GM23248 (cell line): ENCODE measurements around the gene HOXA5. TPM values are rescaled to one million over a fixed set of nuclear protein-coding genes. Genes with fewer than 3 reads are reported as not detected.

ENCODE experiments used
- DNase-seq: peaks from one replicate; pipeline ENCODE4 v3.0.0-alpha.2; 2015
- H2AFZ ChIP-seq: fragments of 200-600 bp; sonication (generic); 2 replicates; pipeline ENCODE4 v1.6.1; 2016; ENCODE audit warnings: antibody characterized with exemption
- H3F3A ChIP-seq: fragments of 200-600 bp; sonication (generic); 2 replicates; pipeline ENCODE4 v1.6.1; 2016; ENCODE audit warnings: mild to moderate bottlenecking, antibody characterized with exemption, mixed run types; ENCODE audit not compliant: insufficient read depth
- H3K27ac ChIP-seq: fragments of 200-600 bp; sonication (generic); 2 replicates; pipeline ENCODE4 v1.5.1; 2016; ENCODE audit warnings: mild to moderate bottlenecking
- H3K27me3 ChIP-seq: fragments of 200-600 bp; sonication (generic); replicated peaks from 2 replicates; pipeline ENCODE4 v1.6.1; 2016; ENCODE audit warnings: mild to moderate bottlenecking; ENCODE audit not compliant: insufficient read depth
- H3K36me3 ChIP-seq: fragments of 200-600 bp; sonication (generic); 2 replicates; pipeline ENCODE4 v1.6.1; 2016; ENCODE audit warnings: low read depth, mild to moderate bottlenecking
- H3K4me1 ChIP-seq: fragments of 200-600 bp; sonication (generic); 2 replicates; pipeline ENCODE4 v1.6.1; 2016; ENCODE audit warnings: mild to moderate bottlenecking; ENCODE audit not compliant: insufficient read depth
- H3K4me2 ChIP-seq: fragments of 200-600 bp; sonication (generic); one replicate; pipeline ENCODE4 v1.6.1; 2016; ENCODE audit warnings: mild to moderate bottlenecking; ENCODE audit not compliant: unreplicated experiment
- H3K4me3 ChIP-seq: fragments of 200-600 bp; sonication (generic); 2 replicates; pipeline ENCODE4 v1.5.1; 2016; ENCODE audit warnings: mild to moderate bottlenecking
- H3K79me2 ChIP-seq: fragments of 200-600 bp; sonication (generic); 2 replicates; pipeline ENCODE4 v1.6.1; 2016; ENCODE audit warnings: mild to moderate bottlenecking; ENCODE audit not compliant: insufficient read depth
- H3K9ac ChIP-seq: fragments of 200-600 bp; sonication (generic); 2 replicates; pipeline ENCODE4 v1.6.1; 2016; ENCODE audit warnings: mild to moderate bottlenecking
- H3K9me2 ChIP-seq: fragments of 200-600 bp; sonication (generic); 2 replicates; pipeline ENCODE4 v1.6.1; 2016; ENCODE audit warnings: mixed run types, mild to moderate bottlenecking, moderate library complexity; ENCODE audit not compliant: insufficient read depth
- H3K9me3 ChIP-seq: fragments of 200-600 bp; sonication (generic); one replicate; pipeline ENCODE4 v1.6.1; 2017; ENCODE audit warnings: low read depth
- H4K20me1 ChIP-seq: fragments of 200-600 bp; sonication (generic); 2 replicates; pipeline ENCODE4 v1.6.0; 2016; ENCODE audit not compliant: insufficient read depth
- EZH2 ChIP-seq: fragments of 200-600 bp; sonication (generic); IDR thresholded peaks from 2 replicates; pipeline ENCODE4 v1.6.1; 2018; ENCODE audit warnings: antibody characterized with exemption, mild to moderate bottlenecking; ENCODE audit not compliant: insufficient read depth, poor library complexity, severe bottlenecking
- EZH2phosphoT487 ChIP-seq: fragments of 200-600 bp; sonication (generic); IDR thresholded peaks from 2 replicates; pipeline ENCODE4 v1.6.1; 2018; ENCODE audit warnings: antibody characterized with exemption, moderate library complexity, mild to moderate bottlenecking, low read depth; ENCODE audit not compliant: insufficient read depth
- WGBS, 2 experiments: methylation state at CpG; one replicate each; pipeline ENCODE4 v1.1.6; 2015 to 2017; ENCODE audit warnings: low lambda C conversion rate in 2 of 2, low coverage in 1 of 2; ENCODE audit errors: missing lambda C conversion rate in 2 of 2; 5-methylcytosine and 5-hydroxymethylcytosine counted together
- in situ Hi-C: fragments of 300-500 bp; cut with MboI; formaldehyde crosslinking; loops from 2 replicates; pipeline ENCODE4 v1.15.0; 2020
- polyA plus RNA-seq: library from polyadenylated mRNA; unstranded; fragments of >200 nt; fragmentation: Nextera tagmentation; extraction: Ambion mirVana; gene quantifications from 2 replicates; pipeline ENCODE4 v1.2.1, GENCODE V29; 2016
- total RNA-seq: library from RNA; depleted of rRNA; stranded (reverse); fragments of >200 nt; shearing (Covaris generic); gene quantifications from 2 replicates; pipeline ENCODE4 v1.2.3, GENCODE V29; 2014

The HOXA5 gene
- total and polyA plus RNA-seq, 2 experiments from 2014 or later = 1.9 to 4.0 TPM

- Histone ChIP-seq H3K27me3 (no peaks in the 10 kb centered on the region), H3F3A (no peaks in the 10 kb centered on the region), H3K36me3 (peaks cover 28% of the 10 kb centered on the region), H3K27ac (no peak overlapping the region), H3K4me3 (no peak overlapping the region), H3K9ac (no peak overlapping the region), H3K9me3 (no peaks in the 10 kb centered on the region), H3K4me2 (no peak overlapping the region), H3K4me1 (no peaks in the 10 kb centered on the region), H3K9me2 (no peaks in the 10 kb centered on the region), H4K20me1 (no peaks in the 10 kb centered on the region), H2AFZ (no peak overlapping the region), H3K79me2 (peaks cover 66% of the 10 kb centered on the region)
- no peak for TF ChIP-seq EZH2phosphoT487
- no peak for TF ChIP-seq EZH2
- in situ Hi-C loops = no loop called here
- DNase-seq = no peak
- WGBS, 2 experiments = 94 to 95% methylated on average over 18 of the region's 18 CpGs
Measured at GRCh38 chr7:27141137-27141922, 2.2 kb downstream of the HOXA5 start.

- Histone ChIP-seq H3K27ac (no peak overlapping the region), H3K79me2 (peaks cover 65% of the 10 kb centered on the region)
- TF ChIP-seq EZH2 = no peak
- no peak for TF ChIP-seq EZH2phosphoT487
Measured at GRCh38 chr7:27140126-27140857, 3.2 kb downstream of the HOXA5 start.

GRCh38 chr7:27139334-27140125 is 4.0 kb downstream of the HOXA5 start:
- TF ChIP-seq EZH2phosphoT487 (no peak), EZH2 (no peak)
- Histone ChIP-seq H3K4me2 (no peak overlapping the region), H4K20me1 (no peaks in the 10 kb centered on the region), H3K27ac (no peak overlapping the region), H2AFZ (no peak overlapping the region), H3K79me2 (peaks cover 63% of the 10 kb centered on the region), H3K4me1 (peaks cover 6% of the 10 kb centered on the region), H3K27me3 (no peaks in the 10 kb centered on the region), H3K36me3 (peaks cover 27% of the 10 kb centered on the region), H3K9ac (no peak overlapping the region), H3F3A (peaks cover 14% of the 10 kb centered on the region), H3K9me3 (no peaks in the 10 kb centered on the region), H3K9me2 (no peaks in the 10 kb centered on the region), H3K4me3 (no peak overlapping the region)
- in situ Hi-C loops = no loop called here
- DNase-seq = no peak
- 92 to 94% methylated on average over 48 to 50 of the region's 53 CpGs for WGBS, 2 experiments

More at GRCh38 chr7:27140126-27140857, 3.2 kb downstream of the HOXA5 start:
- in situ Hi-C loops = no loop called here
- Histone ChIP-seq H3K9me3 (no peaks in the 10 kb centered on the region), H3K4me2 (no peak overlapping the region), H3K4me1 (no peaks in the 10 kb centered on the region), H3K9ac (no peak overlapping the region), H3K36me3 (peaks cover 28% of the 10 kb centered on the region), H3K9me2 (no peaks in the 10 kb centered on the region), H4K20me1 (no peaks in the 10 kb centered on the region), H2AFZ (no peak overlapping the region), H3K4me3 (no peak overlapping the region), H3F3A (peaks cover 6% of the 10 kb centered on the region), H3K27me3 (no peaks in the 10 kb centered on the region)
- DNase-seq = no peak
- 95 to 96% methylated on average over 15 of the region's 15 CpGs for WGBS, 2 experiments

GRCh38 chr7:27138985-27139333 is 4.5 kb downstream of the HOXA5 start:
- H3K27ac ChIP-seq = no peak overlapping the region
- H3K4me3 ChIP-seq = no peak overlapping the region
- no peaks in the 10 kb centered on the region for H4K20me1 ChIP-seq
- peaks cover 18% of the 10 kb centered on the region for H3F3A ChIP-seq
- peaks cover 10% of the 10 kb centered on the region for H3K4me1 ChIP-seq
- TF ChIP-seq EZH2 (no peak), EZH2phosphoT487 (no peak)
- H3K4me2 ChIP-seq = no peak overlapping the region
- peaks cover 58% of the 10 kb centered on the region for H3K79me2 ChIP-seq
- no peak overlapping the region for H3K9ac ChIP-seq
- no peaks in the 10 kb centered on the region for H3K9me3 ChIP-seq
- DNase-seq = no peak
- no peaks in the 10 kb centered on the region for H3K27me3 ChIP-seq
- H3K9me2 ChIP-seq = no peaks in the 10 kb centered on the region
- WGBS, 2 experiments = 94 to 95% methylated on average over 11 of the region's 11 CpGs
- in situ Hi-C loops = no loop called here
- no peak overlapping the region for H2AFZ ChIP-seq
- H3K36me3 ChIP-seq = peaks cover 22% of the 10 kb centered on the region
